ENCODE data around the gene VPS37B. TPM values are rescaled to one million over a fixed set of nuclear protein-coding genes. Genes with fewer than 3 reads are reported as not detected.

VPS37B gene
- total RNA-seq, 1 experiment from 2014 or later: 18.1 TPM

DNA sequence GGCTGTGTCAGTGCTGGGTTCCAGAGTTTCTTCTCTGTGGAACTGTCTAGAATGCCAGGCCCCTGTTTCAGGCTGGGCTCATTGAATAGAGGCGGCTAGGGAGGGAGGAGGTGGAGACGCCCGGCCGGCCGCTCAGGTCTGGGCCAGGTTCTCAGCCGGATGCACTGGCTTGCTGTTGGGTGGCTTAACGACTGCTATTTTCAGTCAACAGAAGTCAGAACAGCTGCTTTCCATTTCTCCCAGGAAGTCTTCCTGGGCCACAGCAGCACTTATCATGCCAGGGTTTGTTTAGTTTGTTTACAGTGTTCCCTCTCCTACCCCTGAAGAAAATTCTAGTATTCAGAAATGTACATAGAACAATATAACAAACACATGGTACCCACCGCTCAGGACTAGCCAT lies 26.0 kb upstream of the VPS37B start (continued):
- TF ChIP-seq GTF2I (CRISPR knock-in tag; conservative IDR thresholded peaks at IDR 0.05): no peak
- no peak for TF ChIP-seq RORB (CRISPR knock-in tag; IDR thresholded peaks at IDR 0.05)

DNA sequence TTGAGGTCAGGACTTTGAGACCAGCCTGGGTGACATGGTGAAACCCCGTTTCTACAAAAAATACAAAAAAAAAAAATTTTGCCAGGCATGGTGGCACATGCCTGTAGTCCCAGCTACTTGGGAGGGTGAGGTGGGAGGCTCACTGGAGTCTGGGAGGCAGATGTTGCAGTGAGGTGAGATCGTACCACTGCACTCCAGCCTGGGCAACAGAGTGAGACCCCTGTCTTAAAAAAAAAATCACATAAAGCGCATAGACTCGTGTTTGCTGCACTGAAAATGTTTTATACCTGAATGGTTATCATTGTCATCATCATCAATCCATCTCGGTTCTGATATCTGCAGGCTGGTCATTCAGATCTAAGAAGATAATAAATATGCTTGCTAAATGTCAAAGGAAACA lies 24.8 kb upstream of the VPS37B start:
- Mint-ChIP-seq H3K4me1 (0 out of 2 replicates have a peak, but pooled peaks cover 3% of the 10 kb centered on the region), H3K4me3 (no peak overlapping the region), H3K36me3 (no peaks in the 10 kb centered on the region), H3K27me3 (ENCODE audit: low read depth) (peaks cover 2% of the 10 kb centered on the region; the same call in 1 of the 2 replicates), H3K9me3 (no peaks in the 10 kb centered on the region), H3K27ac (no peak overlapping the region)
- ATAC-seq (no peak), DNase-seq (ENCODE audit: low spot score) (no peak)
- POLR2A ChIA-PET: no interaction called here
- TF ChIP-seq SMAD4 (CRISPR knock-in tag; IDR thresholded peaks at IDR 0.05): no peak
- no peak for TF ChIP-seq TCF7 (CRISPR knock-in tag; IDR thresholded peaks at IDR 0.05; ENCODE audit: low read depth)
- TF ChIP-seq, protein P1, sequence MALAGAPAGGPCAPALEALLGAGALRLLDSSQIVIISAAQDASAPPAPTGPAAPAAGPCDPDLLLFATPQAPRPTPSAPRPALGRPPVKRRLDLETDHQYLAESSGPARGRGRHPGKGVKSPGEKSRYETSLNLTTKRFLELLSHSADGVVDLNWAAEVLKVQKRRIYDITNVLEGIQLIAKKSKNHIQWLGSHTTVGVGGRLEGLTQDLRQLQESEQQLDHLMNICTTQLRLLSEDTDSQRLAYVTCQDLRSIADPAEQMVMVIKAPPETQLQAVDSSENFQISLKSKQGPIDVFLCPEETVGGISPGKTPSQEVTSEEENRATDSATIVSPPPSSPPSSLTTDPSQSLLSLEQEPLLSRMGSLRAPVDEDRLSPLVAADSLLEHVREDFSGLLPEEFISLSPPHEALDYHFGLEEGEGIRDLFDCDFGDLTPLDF (CRISPR knock-in tag; IDR thresholded peaks at IDR 0.05): no peak
- TF ChIP-seq ZNF416 (CRISPR knock-in tag; IDR thresholded peaks at IDR 0.05): no peak
- TF ChIP-seq, protein P2, sequence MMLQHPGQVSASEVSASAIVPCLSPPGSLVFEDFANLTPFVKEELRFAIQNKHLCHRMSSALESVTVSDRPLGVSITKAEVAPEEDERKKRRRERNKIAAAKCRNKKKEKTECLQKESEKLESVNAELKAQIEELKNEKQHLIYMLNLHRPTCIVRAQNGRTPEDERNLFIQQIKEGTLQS (CRISPR knock-in tag; conservative IDR thresholded peaks at IDR 0.05): no peak
- no peak for TF ChIP-seq AFF4 (CRISPR knock-in tag; IDR thresholded peaks at IDR 0.05; ENCODE audit: borderline replicate concordance)
- TF ChIP-seq, protein P3, sequence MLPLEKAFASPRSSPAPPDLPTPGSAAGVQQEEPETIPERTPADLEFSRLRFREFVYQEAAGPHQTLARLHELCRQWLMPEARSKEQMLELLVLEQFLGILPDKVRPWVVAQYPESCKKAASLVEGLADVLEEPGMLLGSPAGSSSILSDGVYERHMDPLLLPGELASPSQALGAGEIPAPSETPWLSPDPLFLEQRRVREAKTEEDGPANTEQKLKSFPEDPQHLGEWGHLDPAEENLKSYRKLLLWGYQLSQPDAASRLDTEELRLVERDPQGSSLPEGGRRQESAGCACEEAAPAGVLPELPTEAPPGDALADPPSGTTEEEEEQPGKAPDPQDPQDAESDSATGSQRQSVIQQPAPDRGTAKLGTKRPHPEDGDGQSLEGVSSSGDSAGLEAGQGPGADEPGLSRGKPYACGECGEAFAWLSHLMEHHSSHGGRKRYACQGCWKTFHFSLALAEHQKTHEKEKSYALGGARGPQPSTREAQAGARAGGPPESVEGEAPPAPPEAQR (CRISPR knock-in tag; IDR thresholded peaks at IDR 0.05): no peak
- TF ChIP-seq ATF1 (CRISPR knock-in tag; IDR thresholded peaks at IDR 0.05): no peak
- no peak for TF ChIP-seq NFATC4 (CRISPR knock-in tag; IDR thresholded peaks at IDR 0.05)
- TF ChIP-seq JAZF1 (CRISPR knock-in tag; IDR thresholded peaks at IDR 0.05): no peak
- TF ChIP-seq AR (CRISPR knock-in tag; IDR thresholded peaks at IDR 0.05): no peak
- CTCF ChIA-PET: interaction anchor here (0.9 kb wide), 1 partner anchor 33 kb away, joined by 3 read pairs; no protein-coding TSS in a partner anchor

- no peak overlapping the region for H3K4me3 Mint-ChIP-seq
- H3K4me1 Mint-ChIP-seq: 0 out of 2 replicates have a peak, but pooled peaks cover 3% of the 10 kb centered on the region
- peaks cover 2% of the 10 kb centered on the region; the same call in 1 of the 2 replicates for H3K27me3 Mint-ChIP-seq (ENCODE audit: low read depth)
- POLR2A ChIA-PET: no interaction called here
- DNase-seq (ENCODE audit: low spot score) (no peak), ATAC-seq (no peak)
- no peak overlapping the region for H3K27ac Mint-ChIP-seq
- no peaks in the 10 kb centered on the region for H3K36me3 Mint-ChIP-seq
- CTCF ChIA-PET: no interaction called here
- peaks cover 7% of the 10 kb centered on the region for H3K9me3 Mint-ChIP-seq
- no peak for TF ChIP-seq ZNF317 (CRISPR knock-in tag; IDR thresholded peaks at IDR 0.05; ENCODE audit: borderline replicate concordance, low read depth)
- TF ChIP-seq FOXK1 (CRISPR knock-in tag; IDR thresholded peaks at IDR 0.05): no peak
These were observed 22.9 kb upstream of the VPS37B start for GRCh38 chr12:122918827-122919226.
